ENCODE measurements around the gene SLC30A2.

The SLC30A2 gene

DNA sequence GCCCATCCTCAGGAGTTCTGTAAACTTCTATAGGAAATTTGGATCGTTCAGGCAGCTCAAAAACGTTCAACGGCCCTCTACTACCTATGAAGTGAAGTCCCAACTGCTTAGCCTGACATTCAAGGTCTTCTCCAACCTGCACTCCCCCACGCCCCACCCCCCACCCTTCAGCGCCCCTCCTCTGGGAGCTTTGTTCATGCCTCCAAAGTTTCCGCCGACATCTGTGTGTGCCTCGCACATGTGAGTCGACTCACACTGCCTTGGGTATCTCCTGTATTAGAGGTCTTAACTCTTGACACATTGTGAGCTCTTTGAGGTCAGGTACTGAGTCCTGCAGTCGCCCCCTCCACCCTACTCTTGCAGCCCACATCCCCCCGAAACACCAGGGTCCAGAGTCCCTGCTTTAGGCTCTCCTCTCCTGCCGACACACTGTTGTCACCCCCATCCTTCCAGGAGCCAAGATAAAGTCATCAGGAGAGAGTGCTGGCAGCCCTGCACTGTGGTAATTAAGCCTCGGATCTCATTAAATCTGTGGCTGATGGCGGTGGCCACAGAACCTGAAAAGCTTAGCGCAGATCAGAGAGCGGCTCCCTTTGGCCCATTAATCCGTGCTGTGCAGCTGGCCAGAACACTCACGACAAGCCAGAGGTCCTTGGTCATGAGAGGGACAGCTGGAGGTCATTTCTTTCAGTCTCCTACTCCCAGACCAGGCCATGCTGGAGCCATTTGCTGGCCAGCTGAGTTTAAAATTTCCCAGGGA lies 46.7 kb downstream of the SLC30A2 start:
- no peak overlapping the region for H3K27ac ChIP-seq (ENCODE audit: extremely low read depth, low read depth, low read length)
- ChIA-PET POLR2A (interaction anchor here (0.6 to 1.4 kb wide), 2 partner anchors 103 to 179 kb away, joined by 4 to 6 read pairs; partner anchors contain the start of gene MTFR1L), CTCF (interaction anchor here (0.6 to 2.8 kb wide), 7 partner anchors 11 to 471 kb away, joined by 3 to 25 read pairs (median 4); no protein-coding TSS in a partner anchor)
- H3K4me3 ChIP-seq (ENCODE audit: low read depth, low read length), result no peak overlapping the region
- H3K4me1 ChIP-seq (ENCODE audit: control insufficient read depth, insufficient read depth, low read length), result no peaks in the 10 kb centered on the region
- H3K9me3 ChIP-seq (ENCODE audit: control insufficient read depth, insufficient read depth, low read depth, low read length), result no peaks in the 10 kb centered on the region
- no peaks in the 10 kb centered on the region for H3K36me3 ChIP-seq (ENCODE audit: control insufficient read depth in 2 of 2, insufficient read depth in 1 of 2, low read length in 2 of 2)
- no peak for TF ChIP-seq ZNF2 (tag by site-specific recombination; IDR thresholded peaks at IDR 0.05)
- no peak for TF ChIP-seq ZNF600 (tag by site-specific recombination; IDR thresholded peaks at IDR 0.05)
- TF ChIP-seq REPIN1 (tag by site-specific recombination; IDR thresholded peaks at IDR 0.05; ENCODE audit: low read depth), result no peak
- TF ChIP-seq, protein P1, sequence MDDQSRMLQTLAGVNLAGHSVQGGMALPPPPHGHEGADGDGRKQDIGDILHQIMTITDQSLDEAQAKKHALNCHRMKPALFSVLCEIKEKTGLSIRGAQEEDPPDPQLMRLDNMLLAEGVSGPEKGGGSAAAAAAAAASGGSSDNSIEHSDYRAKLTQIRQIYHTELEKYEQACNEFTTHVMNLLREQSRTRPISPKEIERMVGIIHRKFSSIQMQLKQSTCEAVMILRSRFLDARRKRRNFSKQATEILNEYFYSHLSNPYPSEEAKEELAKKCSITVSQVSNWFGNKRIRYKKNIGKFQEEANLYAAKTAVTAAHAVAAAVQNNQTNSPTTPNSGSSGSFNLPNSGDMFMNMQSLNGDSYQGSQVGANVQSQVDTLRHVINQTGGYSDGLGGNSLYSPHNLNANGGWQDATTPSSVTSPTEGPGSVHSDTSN (CRISPR knock-in tag; IDR thresholded peaks at IDR 0.05), result no peak
- no peak for TF ChIP-seq ZNF426 (tag by site-specific recombination; IDR thresholded peaks at IDR 0.05)
- no peak for TF ChIP-seq ZNF843 (tag by site-specific recombination; IDR thresholded peaks at IDR 0.05)
- TF ChIP-seq ZNF639 (tag by site-specific recombination; IDR thresholded peaks at IDR 0.05), result no peak
- TF ChIP-seq, protein P2, sequence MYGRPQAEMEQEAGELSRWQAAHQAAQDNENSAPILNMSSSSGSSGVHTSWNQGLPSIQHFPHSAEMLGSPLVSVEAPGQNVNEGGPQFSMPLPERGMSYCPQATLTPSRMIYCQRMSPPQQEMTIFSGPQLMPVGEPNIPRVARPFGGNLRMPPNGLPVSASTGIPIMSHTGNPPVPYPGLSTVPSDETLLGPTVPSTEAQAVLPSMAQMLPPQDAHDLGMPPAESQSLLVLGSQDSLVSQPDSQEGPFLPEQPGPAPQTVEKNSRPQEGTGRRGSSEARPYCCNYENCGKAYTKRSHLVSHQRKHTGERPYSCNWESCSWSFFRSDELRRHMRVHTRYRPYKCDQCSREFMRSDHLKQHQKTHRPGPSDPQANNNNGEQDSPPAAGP (tag by site-specific recombination; IDR thresholded peaks at IDR 0.05), result no peak
- no peak for TF ChIP-seq ZNF768 (tag by site-specific recombination; IDR thresholded peaks at IDR 0.05)
- TF ChIP-seq ZNF248 (tag by site-specific recombination; IDR thresholded peaks at IDR 0.05), result no peak
- no peak for TF ChIP-seq ZNF280C (tag by site-specific recombination; IDR thresholded peaks at IDR 0.05)

GRCh38 chr1:25997828-25998761 lies 47.8 kb downstream of the SLC30A2 start, which contains the start of gene PAFAH2:
Gene PAFAH2 (minus strand): TSS chr1:25998063. CDS start chr1:25990816, 7,247 bp downstream.
- no peaks in the 10 kb centered on the region for H3K4me1 ChIP-seq (ENCODE audit: control insufficient read depth, insufficient read depth, low read length)
- peak within 1 kb of the TSS; percentile 4; the same call in 1 of the 2 replicates for H3K27ac ChIP-seq (ENCODE audit: extremely low read depth, low read depth, low read length)
- H3K36me3 ChIP-seq (ENCODE audit: control insufficient read depth in 2 of 2, insufficient read depth in 1 of 2, low read length in 2 of 2), result no peaks in the 10 kb centered on the region
- peak within 1 kb of the TSS; percentile 62 for H3K4me3 ChIP-seq (ENCODE audit: low read depth, low read length)
- no peaks in the 10 kb centered on the region for H3K9me3 ChIP-seq (ENCODE audit: control insufficient read depth, insufficient read depth, low read depth, low read length)
- ChIA-PET POLR2A (interaction anchor here (0.5 to 1.7 kb wide), 10 partner anchors 10 to 420 kb away, joined by 3 to 30 read pairs (median 4); partner anchors contain the start of gene MTFR1L), CTCF (interaction anchor here (0.6 to 5.3 kb wide), 24 partner anchors 10 to 469 kb away, joined by 3 to 86 read pairs (median 3); no protein-coding TSS in a partner anchor)
- TF ChIP-seq, protein P3, sequence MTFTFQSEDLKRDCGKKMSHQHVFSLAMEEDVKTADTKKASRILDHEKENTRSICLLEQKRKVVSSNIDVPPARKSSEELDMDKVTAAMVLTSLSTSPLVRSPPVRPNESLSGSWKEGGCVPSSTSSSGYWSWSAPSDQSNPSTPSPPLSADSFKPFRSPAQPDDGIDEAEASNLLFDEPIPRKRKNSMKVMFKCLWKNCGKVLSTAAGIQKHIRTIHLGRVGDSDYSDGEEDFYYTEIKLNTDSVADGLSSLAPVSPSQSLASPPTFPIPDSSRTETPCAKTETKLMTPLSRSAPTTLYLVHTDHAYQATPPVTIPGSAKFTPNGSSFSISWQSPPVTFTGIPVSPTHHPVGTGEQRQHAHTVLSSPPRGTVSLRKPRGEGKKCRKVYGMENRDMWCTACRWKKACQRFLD (tag by site-specific recombination; IDR thresholded peaks at IDR 0.05), result no peak
- TF ChIP-seq ZNF394 (tag by site-specific recombination; IDR thresholded peaks at IDR 0.05; ENCODE audit: borderline replicate concordance) (peak; percentile 91), ZNF596 (tag by site-specific recombination; IDR thresholded peaks at IDR 0.05) (no peak), ZNF423 (tag by site-specific recombination; IDR thresholded peaks at IDR 0.05) (no peak), ZNF560 (tag by site-specific recombination; IDR thresholded peaks at IDR 0.05; ENCODE audit: borderline replicate concordance) (no peak), ZNF843 (tag by site-specific recombination; IDR thresholded peaks at IDR 0.05) (peak; percentile 82), ZNF548 (tag by site-specific recombination; IDR thresholded peaks at IDR 0.05) (peak; percentile 46; the same call in 1 of the 2 replicates), ZNF155 (tag by site-specific recombination; IDR thresholded peaks at IDR 0.05) (no peak), ZNF747 (tag by site-specific recombination; IDR thresholded peaks at IDR 0.05) (peak; percentile 93; the same call in 1 of the 2 replicates), ZNF791 (tag by site-specific recombination; IDR thresholded peaks at IDR 0.05) (no peak), ZNF239 (tag by site-specific recombination; IDR thresholded peaks at IDR 0.05) (0 out of 2 replicates have a peak, but pooled peaks have one; percentile 76), ZBTB20 (tag by site-specific recombination; IDR thresholded peaks at IDR 0.05) (peak; percentile 93), ZNF138 (tag by site-specific recombination; IDR thresholded peaks at IDR 0.05; ENCODE audit: borderline replicate concordance) (no peak), SETDB1 (IDR thresholded peaks at IDR 0.05; ENCODE audit: insufficient read length, low read length) (no peak)
